Left ventricle myocardium inferior (tissue), 1 donor: ENCODE data around the gene RNF13. TPM values are rescaled to one million over a fixed set of nuclear protein-coding genes. Genes with fewer than 3 reads are reported as not detected.

Source experiments
- DNase-seq: peaks from one replicate; pipeline ENCODE4 v3.0.0-alpha.2; 2020
- H3K27ac ChIP-seq: fragments of 200-600 bp; replicated peaks from 2 replicates; pipeline ENCODE4 v1.8.0; 2021
- H3K27me3 ChIP-seq: fragments of 200-600 bp; 2 replicates; pipeline ENCODE4 v1.8.0; 2021; ENCODE audit warnings: low read depth
- H3K36me3 ChIP-seq: fragments of 200-600 bp; 2 replicates; pipeline ENCODE4 v1.8.0; 2021
- H3K4me1 ChIP-seq: fragments of 200-600 bp; 2 replicates; pipeline ENCODE4 v1.8.0; 2021
- H3K4me3 ChIP-seq: fragments of 200-600 bp; 2 replicates; pipeline ENCODE4 v1.8.0; 2021; ENCODE audit warnings: mild to moderate bottlenecking, moderate library complexity
- H3K9me3 ChIP-seq: fragments of 200-600 bp; replicated peaks from 2 replicates; pipeline ENCODE4 v1.8.0; 2021
- CTCF ChIP-seq: fragments of 200-600 bp; IDR thresholded peaks from 2 replicates; pipeline ENCODE4 v1.8.0; 2021; ENCODE audit warnings: antibody characterized with exemption, mild to moderate bottlenecking, borderline replicate concordance
- intact Hi-C: fragments of 100-400 bp; cut with micrococcal nuclease; formaldehyde crosslinking; loops from one replicate; pipeline ENCODE4 v1.11.0; 2022
- total RNA-seq: library from RNA; stranded (reverse); fragmentation: NEBNext Ultra II Directional; extraction: Animal tissue kit (Norgen Biotek cat#: 25700); gene quantifications from one replicate; pipeline ENCODE4 v1.2.1, GENCODE V29; 2021
- donor health status: DM: no; HTN: yes; CAD: no; lungs with severe emphysema.

Gene RNF13
- total RNA-seq, 1 donor from 2014 or later, result 47.7 TPM

GRCh38 chr3:149843502-149843901 lies 30.5 kb downstream of the RNF13 start:
- H3K27me3 ChIP-seq, result no peaks in the 10 kb centered on the region
- DNase-seq, result no peak
- peaks cover 16% of the 10 kb centered on the region for H3K36me3 ChIP-seq
- intact Hi-C loops, result no loop called here
- H3K4me1 ChIP-seq, result peaks cover 33% of the 10 kb centered on the region
- TF ChIP-seq CTCF, result no peak
- H3K27ac ChIP-seq, result no peak overlapping the region
- H3K9me3 ChIP-seq, result peaks cover under 1% of the 10 kb centered on the region
- no peak overlapping the region for H3K4me3 ChIP-seq

- peaks cover 33% of the 10 kb centered on the region for H3K4me1 ChIP-seq
- peaks cover 16% of the 10 kb centered on the region for H3K36me3 ChIP-seq
- no peak overlapping the region for H3K4me3 ChIP-seq
- TF ChIP-seq CTCF, result no peak
- H3K27ac ChIP-seq, result no peak overlapping the region
- intact Hi-C loops, result no loop called here
- no peak for DNase-seq
- H3K9me3 ChIP-seq, result no peaks in the 10 kb centered on the region
- no peaks in the 10 kb centered on the region for H3K27me3 ChIP-seq
Measured at GRCh38 chr3:149844091-149844490, 31.1 kb downstream of the RNF13 start.

GRCh38 chr3:149845570-149846244 lies 32.7 kb downstream of the RNF13 start:
- TF ChIP-seq CTCF, result no peak

GRCh38 chr3:149848238-149848637 lies 35.2 kb downstream of the RNF13 start:
- TF ChIP-seq CTCF, result no peak

More at GRCh38 chr3:149845570-149846244, 32.7 kb downstream of the RNF13 start:
- no peak for DNase-seq
- intact Hi-C loops, result no loop called here
- Histone ChIP-seq H3K9me3 (no peaks in the 10 kb centered on the region), H3K4me3 (no peak overlapping the region), H3K27me3 (no peaks in the 10 kb centered on the region), H3K27ac (no peak overlapping the region), H3K4me1 (peaks cover 29% of the 10 kb centered on the region), H3K36me3 (peaks cover 16% of the 10 kb centered on the region)

GRCh38 chr3:149848688-149849087 lies 35.7 kb downstream of the RNF13 start:
- no peak for TF ChIP-seq CTCF
- Histone ChIP-seq H3K27ac (no peak overlapping the region), H3K9me3 (no peaks in the 10 kb centered on the region), H3K4me1 (peaks cover 19% of the 10 kb centered on the region), H3K27me3 (no peaks in the 10 kb centered on the region), H3K36me3 (peaks cover 17% of the 10 kb centered on the region), H3K4me3 (no peak overlapping the region)
- intact Hi-C loops, result no loop called here
- no peak for DNase-seq

More at GRCh38 chr3:149848238-149848637, 35.2 kb downstream of the RNF13 start:
- intact Hi-C loops, result no loop called here
- Histone ChIP-seq H3K27me3 (no peaks in the 10 kb centered on the region), H3K4me3 (no peak overlapping the region), H3K4me1 (peaks cover 19% of the 10 kb centered on the region), H3K27ac (no peak overlapping the region), H3K9me3 (no peaks in the 10 kb centered on the region), H3K36me3 (peaks cover 16% of the 10 kb centered on the region)
- no peak for DNase-seq
